HG03108 (cell line): ENCODE measurements around the gene E2F8.

ENCODE experiments used
- ATAC-seq: cut with Tn5 transposase; IDR thresholded peaks from one replicate; pipeline ENCODE4 v1.9.1; 2021; ENCODE audit warnings: moderate library complexity; ENCODE audit not compliant: unreplicated experiment

Gene E2F8

GRCh38 chr11:19187833-19188258 lies 52.9 kb downstream of the E2F8 start:
- ATAC-seq = no peak

- no peak for ATAC-seq
Measured at GRCh38 chr11:19187114-19187832, 53.5 kb downstream of the E2F8 start.

- no peak for ATAC-seq
Measured at GRCh38 chr11:19185516-19186052, 55.2 kb downstream of the E2F8 start.

DNA sequence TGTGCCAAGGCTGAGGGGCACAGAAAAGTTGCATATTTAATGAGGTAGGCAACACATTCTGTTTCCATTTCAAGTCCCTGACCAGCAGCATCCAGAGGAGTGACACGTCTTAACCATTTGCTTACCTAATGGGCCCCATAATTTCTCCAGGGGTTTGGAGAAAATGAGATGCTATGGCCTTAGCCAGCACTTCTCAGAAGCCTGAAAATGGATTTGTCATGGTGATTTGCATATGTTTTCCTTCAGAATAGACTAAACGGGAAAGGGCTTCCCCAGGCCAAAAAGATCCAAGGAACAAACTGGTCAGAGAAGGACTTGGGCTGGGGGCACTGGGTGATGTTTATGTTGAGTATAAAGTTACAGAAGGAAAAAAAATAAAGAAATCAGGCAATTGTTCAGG lies 55.7 kb downstream of the E2F8 start:
- no peak for ATAC-seq

GRCh38 chr11:19183646-19184045 lies 57.1 kb downstream of the E2F8 start:
- no peak for ATAC-seq

- ATAC-seq = no peak
Measured at GRCh38 chr11:19181531-19182261, 59.0 kb downstream of the E2F8 start.

- no peak for ATAC-seq
Measured at GRCh38 chr11:19176629-19177186, 64.0 kb downstream of the E2F8 start.
